Gastroesophageal sphincter (tissue), 4 donors: Measurements from ENCODE around the gene EEF1A2. TPM values are rescaled to one million over a fixed set of nuclear protein-coding genes. Genes with fewer than 3 reads are reported as not detected.

ENCODE experiments used
- ATAC-seq: fragments of 150-250 bp; one replicate; pipeline ENCODE4 v1.9.1; 2016; ENCODE audit warnings: mild to moderate bottlenecking, moderate library complexity
- H3K27ac ChIP-seq, 4 donors: fragments of 200-600 bp; sonication (generic) in 3 of 4; 1 replicate in 3 of 4; 2 replicates in 1 of 4; pipeline ENCODE4 v1.5.1; 2016 to 2019
- H3K27me3 ChIP-seq: fragments of 200-600 bp; sonication (generic); one replicate; pipeline ENCODE4 v1.5.1; 2019
- H3K36me3 ChIP-seq, 2 donors: fragments of 200-600 bp; sonication (generic); one replicate each; pipeline ENCODE4 v1.5.1; 2019; ENCODE audit warnings: control low read depth in 1 of 2
- H3K4me1 ChIP-seq, 3 donors: fragments of 200-600 bp; sonication (generic); 1 replicate in 2 of 3; 2 replicates in 1 of 3; pipeline ENCODE4 v1.5.1; 2016 to 2019; ENCODE audit warnings: control low read depth in 2 of 3
- H3K4me3 ChIP-seq, 2 donors: fragments of 200-600 bp; sonication (generic); one replicate each; pipeline ENCODE4 v1.5.1; 2019; ENCODE audit warnings: mild to moderate bottlenecking in 1 of 2, moderate library complexity in 1 of 2
- H3K9me3 ChIP-seq, 3 donors: fragments of 200-600 bp; sonication (generic); one replicate each; pipeline ENCODE4 v1.5.1; 2017 to 2019; ENCODE audit warnings: control low read depth in 2 of 3
- CTCF ChIP-seq, 4 experiments: fragments of 200-600 bp in 2 of 4; fragments of 450-650 bp in 2 of 4; sonication (generic) in 1 of 4; IDR thresholded peaks; one replicate each; pipeline ENCODE4 v1.5.1; 2017 to 2019; ENCODE audit warnings: antibody characterized with exemption in 4 of 4, mild to moderate bottlenecking in 2 of 4, moderate library complexity in 2 of 4
- EP300 ChIP-seq: sonication (generic); formaldehyde crosslinking; IDR thresholded peaks from one replicate; pipeline ENCODE4 v1.6.1; 2017; ENCODE audit warnings: antibody characterized with exemption, mild to moderate bottlenecking
- POLR2A ChIP-seq, 2 donors: fragments of 450-650 bp; IDR thresholded peaks; one replicate each; pipeline ENCODE4 v1.6.1; 2017; ENCODE audit warnings: antibody characterized with exemption in 2 of 2, mild to moderate bottlenecking in 2 of 2, moderate library complexity in 1 of 2
- POLR2AphosphoS5 ChIP-seq: sonication (generic); formaldehyde crosslinking; IDR thresholded peaks from one replicate; pipeline ENCODE4 v1.6.1; 2017; ENCODE audit warnings: antibody characterized with exemption
- WGBS, 2 donors: methylation state at CpG; one replicate each; pipeline ENCODE4 v1.1.5; 2018; ENCODE audit warnings: low coverage in 1 of 2; 5-methylcytosine and 5-hydroxymethylcytosine counted together
- total RNA-seq, 4 donors: library from RNA; depleted of rRNA; stranded (reverse); fragments of >200 nt; gene quantifications; one replicate each; pipeline ENCODE4 v1.1.0, GENCODE V29; 2016

Gene EEF1A2
- total RNA-seq, 4 donors from 2014 or later, result 0.47 to 6.5 (median 3.4) TPM

GRCh38 chr20:63525185-63525584 is 26.3 kb upstream of the EEF1A2 start:
- no peak for TF ChIP-seq POLR2AphosphoS5
- TF ChIP-seq POLR2A (IDR thresholded peaks at IDR 0.05), result no peak
- no peak for TF ChIP-seq EP300
- TF ChIP-seq CTCF (IDR thresholded peaks at IDR 0.05), result no peak
- peaks cover under 1% of the 10 kb centered on the region for H3K27me3 ChIP-seq
- no peak overlapping the region for H3K27ac ChIP-seq
- H3K4me3 ChIP-seq, result no peak overlapping the region
- ATAC-seq, result no peak
- H3K36me3 ChIP-seq, result peaks cover 0 to 23% of the 10 kb centered on the region in 2 donors
- 39 to 53% methylated on average over 2 to 3 of the region's 3 CpGs for WGBS, 2 donors
- H3K9me3 ChIP-seq, result peaks cover 0 to 4% (median 0%) of the 10 kb centered on the region in 3 donors
- H3K4me1 ChIP-seq, result peaks cover 0 to 25% (median 15%) of the 10 kb centered on the region in 3 donors

DNA sequence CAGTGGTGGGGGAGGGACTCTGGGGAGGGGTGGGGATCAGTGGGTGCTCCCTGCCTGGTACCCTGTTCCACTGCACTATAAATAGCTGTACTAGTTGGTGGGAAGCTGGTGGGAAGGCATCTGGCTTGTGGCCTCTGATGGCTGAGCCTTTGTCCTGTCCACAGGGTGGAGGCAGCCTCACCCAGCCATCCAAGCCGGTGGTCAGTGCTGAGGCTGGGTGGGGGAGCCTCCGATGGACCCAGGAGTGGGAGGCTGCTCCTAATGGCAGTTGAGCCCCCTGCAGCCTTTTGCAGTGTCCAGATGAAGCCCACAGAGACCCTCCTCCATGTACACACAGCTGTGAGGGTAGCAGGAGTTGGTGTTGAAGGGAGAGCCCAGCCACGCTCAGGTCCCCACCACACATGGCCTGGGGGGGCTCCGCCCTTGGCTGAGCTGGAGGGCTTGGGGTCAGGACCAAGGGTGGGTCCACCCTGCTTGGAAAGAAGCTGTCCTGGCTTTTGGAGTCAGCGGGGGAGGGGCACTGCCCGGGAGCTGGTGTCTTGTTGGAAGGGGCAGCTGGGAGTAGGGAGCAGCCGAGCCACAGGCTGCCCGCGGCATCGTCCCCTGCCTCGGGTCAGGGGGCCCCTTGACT is 24.2 kb upstream of the EEF1A2 start:
- WGBS, 2 donors, result no CpG with 5 or more reads among the region's 11 CpGs
- H3K9me3 ChIP-seq, result peaks cover 0 to 4% (median 0%) of the 10 kb centered on the region in 3 donors
- H3K4me1 ChIP-seq, result peaks cover 0 to 41% (median 20%) of the 10 kb centered on the region in 3 donors
- no peaks in the 10 kb centered on the region for H3K27me3 ChIP-seq
- ATAC-seq, result no peak
- H3K4me3 ChIP-seq, result no peak overlapping the region
- TF ChIP-seq POLR2A (IDR thresholded peaks at IDR 0.05), result no peak
- TF ChIP-seq EP300, result no peak
- TF ChIP-seq CTCF (IDR thresholded peaks at IDR 0.05), result no peak
- TF ChIP-seq POLR2AphosphoS5, result no peak
- no peak overlapping the region for H3K27ac ChIP-seq
- peaks cover 0 to 23% of the 10 kb centered on the region in 2 donors for H3K36me3 ChIP-seq

DNA sequence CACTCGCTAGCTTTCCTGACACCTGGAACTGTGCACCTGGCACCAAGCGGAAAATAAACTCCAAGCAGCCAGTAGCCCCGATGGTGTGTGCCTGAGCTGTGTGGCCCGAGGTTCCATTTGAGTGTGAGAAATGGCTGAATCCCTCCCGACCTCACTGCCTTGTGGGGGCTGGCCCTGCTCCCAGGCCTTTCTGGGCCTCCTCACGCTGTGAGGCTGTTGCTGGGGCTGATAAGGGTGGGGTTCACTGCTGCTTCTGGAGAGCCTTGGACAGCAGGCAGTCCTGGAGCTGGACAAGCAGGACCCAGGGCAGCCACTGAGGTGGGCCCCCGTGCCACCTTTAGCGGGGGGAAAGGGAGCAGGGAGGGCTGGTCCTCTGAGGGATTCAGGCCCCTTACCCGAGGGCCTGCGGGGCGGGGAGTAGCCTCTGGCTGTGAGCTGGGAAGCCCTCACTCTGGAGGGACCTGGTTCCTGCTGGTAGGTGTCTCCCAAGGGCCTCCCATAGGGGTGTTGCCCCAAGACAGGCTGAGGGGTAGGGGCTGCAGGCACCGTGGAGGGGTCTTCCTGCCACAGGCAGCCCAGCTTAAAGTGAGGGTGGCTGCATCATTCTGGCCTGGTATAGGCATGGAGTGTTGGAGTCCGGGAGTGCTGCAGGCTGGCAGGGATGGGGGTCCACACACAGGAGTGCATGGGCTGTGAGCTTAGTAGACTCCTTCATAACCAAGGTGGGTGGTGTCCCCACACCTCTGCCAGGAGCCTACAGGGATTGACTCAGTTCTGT is 23.4 kb upstream of the EEF1A2 start:
- Histone ChIP-seq H3K27ac (peak overlapping the region in 2 of 4 donors; percentile 97 to 98), H3K4me3 (peak overlapping the region in 1 of 2 donors; percentile 99), H3K27me3 (no peaks in the 10 kb centered on the region), H3K4me1 (peaks cover 0 to 41% (median 20%) of the 10 kb centered on the region in 3 donors), H3K36me3 (peaks cover 0 to 23% of the 10 kb centered on the region in 2 donors), H3K9me3 (peaks cover 0 to 4% (median 0%) of the 10 kb centered on the region in 3 donors)
- no peak for ATAC-seq
- TF ChIP-seq POLR2A (IDR thresholded peaks at IDR 0.05) (no peak), CTCF (IDR thresholded peaks at IDR 0.05) (no peak), POLR2AphosphoS5 (no peak), EP300 (no peak)
- 80 to 100% methylated on average over 1 of the region's 13 CpGs for WGBS, 2 donors

- Histone ChIP-seq H3K36me3 (peaks cover 0 to 23% of the 10 kb centered on the region in 2 donors), H3K27me3 (no peaks in the 10 kb centered on the region), H3K27ac (peak overlapping the region in 3 of 4 donors; percentile 87 to 98 (median 97)), H3K9me3 (peaks cover 0 to 4% (median 0%) of the 10 kb centered on the region in 3 donors), H3K4me1 (peaks cover 0 to 41% (median 20%) of the 10 kb centered on the region in 3 donors), H3K4me3 (peak overlapping the region; percentile 62 to 99)
- TF ChIP-seq EP300, result no peak
- TF ChIP-seq CTCF (IDR thresholded peaks at IDR 0.05), result no peak
- ATAC-seq, result no peak
- WGBS, 2 donors, result no CpG with 5 or more reads among the region's 23 CpGs
These were observed 22.7 kb upstream of the EEF1A2 start for GRCh38 chr20:63521602-63522001.
